OCI-LY7 (cell line): Measurements from ENCODE around the gene PLCL2. TPM values are rescaled to one million over a fixed set of nuclear protein-coding genes. Genes with fewer than 3 reads are reported as not detected.

Source experiments
- BruUV-seq: library from RNA; stranded (reverse); fragments of 400-500 nt; replicated peaks from 2 replicates; lab custom pipeline; 2021; lab: Mats Ljungman, UMichigan
- CTCF ChIA-PET: fragments of 300-600 bp; sonication (Branson Sonifier 250); formaldehyde crosslinking; loops from one replicate; lab custom pipeline; 2022; ENCODE audit warnings: antibody characterized with exemption; ENCODE audit not compliant: unreplicated experiment; lab: Charles Lee
- POLR2A ChIA-PET: fragments of 300-600 bp; sonication (Branson Sonifier 250); formaldehyde crosslinking; loops from one replicate; lab custom pipeline; 2022; ENCODE audit warnings: antibody characterized with exemption; lab: Charles Lee
- DNase-seq: peaks from one replicate; pipeline ENCODE4 v3.0.0-alpha.2; 2015; ENCODE audit warnings: low spot score
- H2AFZ ChIP-seq: fragments of 200-600 bp; sonication (generic), shearing (Covaris generic); 2 replicates; pipeline ENCODE4 v1.6.1; 2014; ENCODE audit warnings: mild to moderate bottlenecking, antibody characterized with exemption, low read length, moderate library complexity
- H3K27ac ChIP-seq: fragments of 200-600 bp; sonication (generic); 2 replicates; pipeline ENCODE4 v1.5.1; 2014; ENCODE audit warnings: mixed run types, low read depth, mild to moderate bottlenecking, moderate library complexity, low read length, inconsistent platforms; ENCODE audit not compliant: poor library complexity, severe bottlenecking
- H3K36me3 ChIP-seq: fragments of 200-600 bp; sonication (generic); 2 replicates; pipeline ENCODE4 v1.6.1; 2014; ENCODE audit warnings: mild to moderate bottlenecking, antibody characterized with exemption, low read length, moderate library complexity, mixed read lengths; ENCODE audit not compliant: insufficient read depth
- H3K4me1 ChIP-seq: fragments of 200-600 bp; sonication (generic); 2 replicates; pipeline ENCODE4 v1.5.1; 2014; ENCODE audit warnings: mild to moderate bottlenecking, low read length; ENCODE audit not compliant: insufficient read depth, poor library complexity, severe bottlenecking
- H3K4me2 ChIP-seq: fragments of 200-600 bp; sonication (generic); 2 replicates; pipeline ENCODE4 v1.6.1; 2014; ENCODE audit warnings: mild to moderate bottlenecking, low read length
- H3K4me3 ChIP-seq: fragments of 200-600 bp; sonication (generic); 2 replicates; pipeline ENCODE4 v1.5.1; 2014; ENCODE audit warnings: mild to moderate bottlenecking, low read depth, low read length; ENCODE audit not compliant: poor library complexity, severe bottlenecking
- H3K79me2 ChIP-seq: fragments of 200-600 bp; sonication (generic); 2 replicates; pipeline ENCODE4 v1.6.1; 2016; ENCODE audit warnings: low read depth, mild to moderate bottlenecking, low read length, moderate library complexity, mixed read lengths; ENCODE audit not compliant: insufficient read depth
- H3K9me2 ChIP-seq: fragments of 200-600 bp; sonication (generic); 2 replicates; pipeline ENCODE4 v1.6.1; 2016; ENCODE audit warnings: mild to moderate bottlenecking, low read length, mixed read lengths; ENCODE audit not compliant: insufficient read depth
- H3K9me3 ChIP-seq: fragments of 200-600 bp; sonication (generic); 2 replicates; pipeline ENCODE4 v1.6.1; 2014; ENCODE audit warnings: mild to moderate bottlenecking, mixed run types, low read length, mixed read lengths
- H4K20me1 ChIP-seq: fragments of 200-600 bp; sonication (generic); 2 replicates; pipeline ENCODE4 v1.6.1; 2014; ENCODE audit warnings: mild to moderate bottlenecking, antibody characterized with exemption, low read length, moderate library complexity, mixed read lengths; ENCODE audit not compliant: insufficient read depth
- CTCF ChIP-seq: fragments of 200-600 bp; sonication (generic); conservative IDR thresholded peaks from 2 replicates; pipeline ENCODE4 v1.5.1; 2014; ENCODE audit warnings: mild to moderate bottlenecking, antibody characterized with exemption, low read length, moderate library complexity, mixed read lengths
- EZH2phosphoT487 ChIP-seq: fragments of 200-600 bp; sonication (generic); IDR thresholded peaks from 2 replicates; pipeline ENCODE4 v1.6.1; 2018; ENCODE audit warnings: low read depth, borderline replicate concordance, mild to moderate bottlenecking, mixed run types, antibody characterized with exemption, low read length, moderate library complexity, mixed read lengths
- intact Hi-C: fragments of 100-400 bp; cut with micrococcal nuclease; formaldehyde crosslinking; loops from one replicate; pipeline ENCODE4 v1.10.0; 2022; ENCODE audit not compliant: unreplicated experiment
- total RNA-seq, 2 experiments: library from RNA; depleted of rRNA in 1 of 2; stranded (reverse); fragments of >200 nt in 1 of 2; shearing (Covaris generic) in 1 of 2; gene quantifications; 2 replicates each; pipeline ENCODE4 v1.2.3, GENCODE V29; 2014 to 2022

Gene PLCL2
- total RNA-seq, 2 experiments from 2014 or later = 34.1 to 41.6 TPM

- Histone ChIP-seq H3K9me2 (no peaks in the 10 kb centered on the region), H3K27ac (no peak overlapping the region), H3K36me3 (peaks cover 8% of the 10 kb centered on the region; the same call in 1 of the 2 replicates), H3K79me2 (no peaks in the 10 kb centered on the region; the same call in 1 of the 2 replicates), H3K4me1 (peaks cover 30% of the 10 kb centered on the region), H3K4me3 (no peak overlapping the region), H3K9me3 (no peaks in the 10 kb centered on the region), H3K4me2 (no peak overlapping the region), H4K20me1 (no peaks in the 10 kb centered on the region), H2AFZ (no peak overlapping the region)
- TF ChIP-seq CTCF (no peak), EZH2phosphoT487 (no peak)
- intact Hi-C loops = no loop called here
- BruUV-seq = no TSS peak
- DNase-seq = no peak
- ChIA-PET POLR2A (interaction anchor here (0.6 to 1.6 kb wide), 5 partner anchors 10 to 734 kb away, joined by 3 to 4 read pairs (median 3); no protein-coding TSS in a partner anchor), CTCF (no interaction called here)
Measured at GRCh38 chr3:17027318-17027717, 142.6 kb downstream of the PLCL2 start.

- peaks cover 30% of the 10 kb centered on the region for H3K4me1 ChIP-seq
- CTCF ChIA-PET = no interaction called here
Measured at GRCh38 chr3:17028363-17028762, 143.6 kb downstream of the PLCL2 start.

More at GRCh38 chr3:17028363-17028762, 143.6 kb downstream of the PLCL2 start:
- TF ChIP-seq EZH2phosphoT487 (no peak), CTCF (no peak)
- Histone ChIP-seq H3K4me3 (no peak overlapping the region), H3K9me2 (no peaks in the 10 kb centered on the region), H3K4me2 (no peak overlapping the region), H4K20me1 (no peaks in the 10 kb centered on the region), H3K27ac (no peak overlapping the region), H3K36me3 (peaks cover 4% of the 10 kb centered on the region; the same call in 1 of the 2 replicates), H2AFZ (no peak overlapping the region), H3K79me2 (no peaks in the 10 kb centered on the region; the same call in 1 of the 2 replicates), H3K9me3 (no peaks in the 10 kb centered on the region)
- BruUV-seq = no TSS peak
- no peak for DNase-seq
- intact Hi-C loops = no loop called here
- POLR2A ChIA-PET = interaction anchor here (0.6 to 0.9 kb wide), 3 partner anchors 12 to 1092 kb away, joined by 3 to 4 read pairs (median 3); no protein-coding TSS in a partner anchor
